HFF-Myc (cell line): Measurements from ENCODE around the gene TRAPPC2B.
A peak's percentile ranks its signal among the peaks of the same experiment; 100 is the strongest.

ENCODE experiments used
- DNase-seq: peaks from one replicate; pipeline ENCODE4 v3.0.0-alpha.2; 2011; ENCODE audit warnings: low read depth; ENCODE audit errors: extremely low read depth
- H3K4me3 ChIP-seq: replicated peaks from 2 replicates; pipeline ENCODE4 v1.5.1; 2011; ENCODE audit warnings: low read depth, mild to moderate bottlenecking, control low read depth, low read length
- CTCF ChIP-seq: IDR thresholded peaks from 2 replicates; pipeline ENCODE4 v1.5.1; 2012; ENCODE audit warnings: mild to moderate bottlenecking, low read depth, low read length, control low read depth; ENCODE audit errors: missing control alignments

Gene TRAPPC2B

GRCh38 chr19:57350877-57351805 is 12.2 kb upstream of the TRAPPC2B start, which contains the start of gene ZNF304:
TSS of gene ZNF304 (plus strand) at chr19:57351271. CDS start at chr19:57351665, 394 bp downstream.
- peak; percentile 89 for DNase-seq
- TF ChIP-seq CTCF, result no peak
- peak within 1 kb of the TSS; percentile 95 for H3K4me3 ChIP-seq

GRCh38 chr19:57351867-57352266 is 11.5 kb upstream of the TRAPPC2B start:
- peak overlapping the region; percentile 95 for H3K4me3 ChIP-seq
- no peak for TF ChIP-seq CTCF
- DNase-seq, result no peak

GRCh38 chr19:57355916-57356315 is 7.4 kb upstream of the TRAPPC2B start:
- H3K4me3 ChIP-seq, result no peak overlapping the region
- no peak for DNase-seq
- TF ChIP-seq CTCF, result no peak

- TF ChIP-seq CTCF, result no peak
- no peak overlapping the region for H3K4me3 ChIP-seq
- no peak for DNase-seq
Observed at GRCh38 chr19:57357406-57357805, 5.9 kb upstream of the TRAPPC2B start.

- no peak for DNase-seq
- TF ChIP-seq CTCF, result no peak
- no peak overlapping the region for H3K4me3 ChIP-seq
Observed at GRCh38 chr19:57359300-57359699, 4.1 kb upstream of the TRAPPC2B start.

GRCh38 chr19:57362419-57362818 is 932 bp upstream of the TRAPPC2B start:
- peak overlapping the region; percentile 63 for H3K4me3 ChIP-seq
- DNase-seq, result no peak
- no peak for TF ChIP-seq CTCF
